K562 treated with DMSO at 1 percent for 4 hours (cell line): ENCODE results near the gene TMEM97. TPM values are rescaled to one million over a fixed set of nuclear protein-coding genes. Genes with fewer than 3 reads are reported as not detected.

Experiments
- total RNA-seq: library from RNA; unstranded; fragments of 300-600 nt; gene quantifications from 2 replicates; pipeline ENCODE4 v1.2.3, GENCODE V29; 2022; ENCODE audit not compliant: insufficient read depth

Gene TMEM97
- 19.2 and 25.7 TPM in 2 replicates for total RNA-seq

GRCh38 chr17:28318759-28319597 is at the start of gene TMEM97:
TMEM97 (plus strand) TSS chr17:28319200; CDS start chr17:28319240, 40 bp downstream.

GRCh38 chr17:28335201-28335958 is 16.4 kb downstream of the TMEM97 start, which contains the start of the genes IFT20 and TNFAIP1:
IFT20 (minus strand) TSS chr17:28335472; CDS start chr17:28331985, 3,487 bp downstream.
TNFAIP1 (plus strand) TSS chr17:28335761; CDS start chr17:28339522, 3,761 bp downstream.

GRCh38 chr17:28357061-28357900 is 38.3 kb downstream of the TMEM97 start, which contains the start of gene POLDIP2:
POLDIP2 (minus strand) TSS chr17:28357527; CDS start chr17:28357448, 79 bp downstream.

GRCh38 chr17:28364665-28365363 is 45.8 kb downstream of the TMEM97 start, which contains the start of gene SEBOX:
SEBOX (minus strand) TSS chr17:28365199; CDS start chr17:28365151, 48 bp downstream.

GRCh38 chr17:28370035-28370743 is 51.2 kb downstream of the TMEM97 start, which contains the start of gene VTN:
VTN (minus strand) TSS chr17:28370307; CDS start chr17:28370203, 104 bp downstream.

GRCh38 chr17:28371245-28372202 is 52.5 kb downstream of the TMEM97 start, which contains the start of gene SARM1:
SARM1 (plus strand) TSS chr17:28371694; CDS start chr17:28372033, 339 bp downstream.

Other genes with a start within 250 kb of the TMEM97 start
- 45.9 and 48.3 TPM in 2 replicates for gene IFT20, start 16.3 kb downstream of the TMEM97 start, total RNA-seq
- 10.5 and 16.4 TPM in 2 replicates for gene TNFAIP1, start 16.6 kb downstream of the TMEM97 start, total RNA-seq
- 69.0 and 78.3 TPM in 2 replicates for gene POLDIP2, start 38.3 kb downstream of the TMEM97 start, total RNA-seq
- gene SEBOX, start 46.0 kb downstream of the TMEM97 start, total RNA-seq, result not detected in 2 replicates
- gene VTN, start 51.1 kb downstream of the TMEM97 start, total RNA-seq, result 0.47 TPM in 1 of 2 replicates, not detected in the other
- 1.3 and 3.2 TPM in 2 replicates for gene SARM1, start 52.5 kb downstream of the TMEM97 start, total RNA-seq
- gene SLC46A1, start 87.0 kb downstream of the TMEM97 start, total RNA-seq, result 1.3 and 2.7 TPM in 2 replicates
- gene SLC13A2, start 154.4 kb downstream of the TMEM97 start, total RNA-seq, result not detected in 2 replicates
- not detected in 2 replicates for gene FOXN1, start 187.1 kb downstream of the TMEM97 start, total RNA-seq
- 29.6 and 34.4 TPM in 2 replicates for gene UNC119, start 233.4 kb downstream of the TMEM97 start, total RNA-seq